Muscle layer of duodenum (tissue), 2 donors: Measurements from ENCODE around the gene METAP2.

ENCODE experiments used
- H3K27ac ChIP-seq: one replicate; pipeline ENCODE4 v1.7.0; 2013; ENCODE audit warnings: mild to moderate bottlenecking, low read length
- H3K27me3 ChIP-seq: one replicate; pipeline ENCODE4 v1.7.0; 2013; ENCODE audit warnings: low read depth, mild to moderate bottlenecking, control low read depth, low read length
- H3K36me3 ChIP-seq, 2 donors: one replicate each; pipeline ENCODE4 v1.7.0; 2013; ENCODE audit warnings: low read length in 2 of 2, control low read depth in 1 of 2, mild to moderate bottlenecking in 1 of 2; ENCODE audit not compliant: insufficient read depth in 2 of 2, control insufficient read depth in 1 of 2
- H3K4me1 ChIP-seq, 2 donors: one replicate each; pipeline ENCODE4 v1.7.0; 2013; ENCODE audit warnings: low read length in 2 of 2, mild to moderate bottlenecking in 2 of 2, control low read depth in 1 of 2, moderate library complexity in 1 of 2; ENCODE audit not compliant: insufficient read depth in 2 of 2, control insufficient read depth in 1 of 2
- H3K4me3 ChIP-seq, 2 donors: one replicate each; pipeline ENCODE4 v1.7.0; 2013; ENCODE audit warnings: low read length in 2 of 2, low read depth in 1 of 2, mild to moderate bottlenecking in 1 of 2
- H3K9me3 ChIP-seq, 2 donors: one replicate each; pipeline ENCODE4 v1.7.0; 2013; ENCODE audit warnings: low read length in 2 of 2, control low read depth in 1 of 2, mild to moderate bottlenecking in 1 of 2; ENCODE audit not compliant: control insufficient read depth in 1 of 2
- donor health status: healthy.

Gene METAP2

DNA sequence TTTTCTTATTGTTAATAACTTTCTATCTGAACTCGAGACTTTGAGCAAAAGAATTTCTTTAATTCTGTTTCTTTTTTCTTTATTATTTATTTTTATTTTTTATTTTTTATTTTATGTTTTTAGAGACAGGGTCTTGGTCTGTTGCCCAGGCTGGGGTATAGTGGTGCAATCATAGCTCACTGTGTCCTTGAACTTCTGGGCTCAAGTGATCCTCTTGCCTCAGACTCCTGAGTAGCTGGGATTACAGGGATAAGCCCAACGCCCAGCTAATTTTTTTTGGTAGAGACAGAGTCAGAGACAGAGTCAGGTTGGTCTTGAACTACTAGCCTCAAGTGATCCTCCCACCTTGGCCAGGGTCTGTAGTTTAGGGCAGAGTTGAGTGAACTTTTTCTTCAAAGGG, 18.5 kb downstream of the METAP2 start:
- Histone ChIP-seq H3K27me3 (no peaks in the 10 kb centered on the region), H3K36me3 (peaks cover 35 to 36% of the 10 kb centered on the region in 2 donors), H3K4me1 (no peaks in the 10 kb centered on the region), H3K9me3 (no peaks in the 10 kb centered on the region), H3K27ac (no peak overlapping the region), H3K4me3 (no peak overlapping the region)

DNA sequence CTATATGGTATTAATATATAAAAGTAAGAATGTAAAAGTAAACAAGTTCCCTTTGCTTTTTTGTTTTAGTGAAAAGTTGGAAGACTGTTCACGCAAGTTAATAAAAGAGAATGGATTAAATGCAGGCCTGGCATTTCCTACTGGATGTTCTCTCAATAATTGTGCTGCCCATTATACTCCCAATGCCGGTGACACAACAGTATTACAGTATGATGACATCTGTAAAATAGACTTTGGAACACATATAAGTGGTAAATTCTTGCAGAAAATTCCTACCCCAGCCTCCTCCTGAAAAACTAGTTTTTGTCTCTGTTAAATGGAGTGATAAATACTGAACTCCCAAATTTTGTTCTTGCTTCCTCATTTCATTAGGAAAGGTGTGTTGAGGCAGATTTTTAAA, 20.9 kb downstream of the METAP2 start:
- peaks cover 50 to 56% of the 10 kb centered on the region in 2 donors for H3K36me3 ChIP-seq
- H3K9me3 ChIP-seq = no peaks in the 10 kb centered on the region
- H3K27ac ChIP-seq = no peak overlapping the region
- H3K4me3 ChIP-seq = no peak overlapping the region
- no peaks in the 10 kb centered on the region for H3K27me3 ChIP-seq
- no peaks in the 10 kb centered on the region for H3K4me1 ChIP-seq

DNA sequence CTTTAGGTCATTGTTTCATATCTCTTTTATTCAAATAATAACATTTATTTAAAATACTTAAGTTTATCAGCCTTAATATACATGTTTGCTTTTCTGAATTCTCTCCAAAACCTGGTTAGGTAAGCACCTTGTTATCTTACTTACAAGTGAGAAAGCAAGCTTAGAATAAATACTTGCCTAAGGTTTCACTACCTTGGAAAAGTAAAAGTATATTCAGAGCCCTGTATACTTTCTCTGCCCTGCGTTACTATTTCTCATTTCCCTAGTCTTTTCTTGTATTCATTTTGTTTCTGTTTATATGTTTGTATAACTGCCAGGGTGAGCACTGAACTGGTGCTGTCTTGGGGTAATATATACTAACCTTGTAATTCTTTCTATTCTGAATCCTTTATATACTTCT, 21.5 kb downstream of the METAP2 start:
- no peaks in the 10 kb centered on the region for H3K27me3 ChIP-seq
- H3K4me3 ChIP-seq = no peak overlapping the region
- H3K27ac ChIP-seq = no peak overlapping the region
- H3K9me3 ChIP-seq = no peaks in the 10 kb centered on the region
- no peaks in the 10 kb centered on the region for H3K4me1 ChIP-seq
- peaks cover 54 to 58% of the 10 kb centered on the region in 2 donors for H3K36me3 ChIP-seq

DNA sequence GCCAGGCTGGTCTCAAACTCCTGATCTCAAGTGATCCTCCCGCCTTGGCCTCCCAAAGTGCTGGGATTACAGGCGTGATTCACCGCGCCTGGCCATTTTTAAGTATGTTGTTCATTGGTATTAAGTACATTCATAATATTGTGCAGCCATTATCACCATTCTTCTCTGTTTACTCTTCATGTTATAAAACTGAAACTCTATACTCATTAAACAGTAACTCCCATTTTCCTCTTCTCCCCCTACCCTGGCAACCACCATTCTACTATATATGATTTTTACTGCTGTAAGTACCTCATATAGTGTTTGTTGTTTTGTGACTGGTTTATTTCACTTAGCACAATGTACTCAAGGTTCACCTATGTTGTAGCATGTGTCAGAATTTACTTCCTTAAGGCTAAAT, 23.1 kb downstream of the METAP2 start:
- Histone ChIP-seq H3K4me1 (no peaks in the 10 kb centered on the region), H3K9me3 (no peaks in the 10 kb centered on the region), H3K27me3 (no peaks in the 10 kb centered on the region), H3K4me3 (no peak overlapping the region), H3K27ac (no peak overlapping the region), H3K36me3 (peaks cover 55 to 59% of the 10 kb centered on the region in 2 donors)

DNA sequence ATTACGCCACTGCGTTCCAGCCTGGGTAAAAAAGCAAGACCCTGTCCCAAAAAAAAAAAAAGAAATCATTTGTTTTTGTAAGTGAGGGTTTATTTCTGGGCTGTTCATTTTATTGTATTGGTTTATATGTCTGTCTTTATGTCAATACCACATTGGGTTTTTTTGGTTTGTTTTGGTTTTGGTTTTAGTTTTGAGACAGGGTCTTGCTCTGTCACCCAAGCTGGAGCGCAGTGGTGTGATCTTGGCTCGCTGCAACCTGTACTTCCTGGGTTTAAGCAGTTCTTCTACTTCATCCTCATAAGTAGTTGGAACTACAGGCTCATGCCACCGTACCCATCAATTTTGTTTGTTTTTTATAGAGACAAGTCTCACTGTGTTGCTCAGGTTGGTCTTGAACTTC, 25.0 kb downstream of the METAP2 start:
- no peak overlapping the region for H3K4me3 ChIP-seq
- no peaks in the 10 kb centered on the region for H3K9me3 ChIP-seq
- H3K27ac ChIP-seq = no peak overlapping the region
- H3K4me1 ChIP-seq = no peaks in the 10 kb centered on the region
- peaks cover 53 to 64% of the 10 kb centered on the region in 2 donors for H3K36me3 ChIP-seq
- H3K27me3 ChIP-seq = no peaks in the 10 kb centered on the region

- H3K27me3 ChIP-seq = no peaks in the 10 kb centered on the region
- H3K4me3 ChIP-seq = no peak overlapping the region
- no peak overlapping the region for H3K27ac ChIP-seq
- H3K9me3 ChIP-seq = no peaks in the 10 kb centered on the region
- H3K36me3 ChIP-seq = peaks cover 55 to 65% of the 10 kb centered on the region in 2 donors
- H3K4me1 ChIP-seq = no peaks in the 10 kb centered on the region
These were observed 25.8 kb downstream of the METAP2 start for GRCh38 chr12:95499772-95500171.

DNA sequence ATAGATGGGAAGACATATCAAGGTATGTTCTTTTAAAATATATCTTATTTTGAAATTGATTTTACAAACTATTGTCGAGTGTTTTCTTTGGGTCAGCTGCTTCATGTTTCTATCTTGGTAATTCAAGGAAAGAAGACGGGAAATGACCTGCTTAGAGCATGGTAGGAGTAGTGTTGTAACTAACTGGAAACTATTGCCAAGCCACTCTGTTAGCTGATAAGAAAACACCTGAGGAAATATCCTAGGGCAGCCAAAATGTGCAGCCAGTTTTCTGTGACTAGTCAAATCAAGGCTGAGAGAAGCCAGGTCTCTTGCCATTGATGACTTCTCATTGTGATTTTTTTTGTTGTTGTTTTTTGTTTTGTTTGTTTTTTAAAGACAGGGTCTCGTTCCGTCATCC, 30.2 kb downstream of the METAP2 start:
- Histone ChIP-seq H3K27me3 (no peaks in the 10 kb centered on the region), H3K4me1 (no peaks in the 10 kb centered on the region), H3K9me3 (no peaks in the 10 kb centered on the region), H3K36me3 (peaks cover 47 to 50% of the 10 kb centered on the region in 2 donors), H3K4me3 (no peak overlapping the region), H3K27ac (no peak overlapping the region)

GRCh38 chr12:95505039-95505438, 31.1 kb downstream of the METAP2 start:
- Histone ChIP-seq H3K4me3 (no peak overlapping the region), H3K4me1 (no peaks in the 10 kb centered on the region), H3K27me3 (no peaks in the 10 kb centered on the region), H3K36me3 (peaks cover 38 to 48% of the 10 kb centered on the region in 2 donors), H3K27ac (no peak overlapping the region), H3K9me3 (no peaks in the 10 kb centered on the region)

GRCh38 chr12:95506707-95507523, 33.0 kb downstream of the METAP2 start:
- no peak overlapping the region for H3K27ac ChIP-seq
- no peak overlapping the region for H3K4me3 ChIP-seq
- H3K4me1 ChIP-seq = no peaks in the 10 kb centered on the region
- H3K27me3 ChIP-seq = no peaks in the 10 kb centered on the region
- H3K36me3 ChIP-seq = peaks cover 49 to 54% of the 10 kb centered on the region in 2 donors
- no peaks in the 10 kb centered on the region for H3K9me3 ChIP-seq

DNA sequence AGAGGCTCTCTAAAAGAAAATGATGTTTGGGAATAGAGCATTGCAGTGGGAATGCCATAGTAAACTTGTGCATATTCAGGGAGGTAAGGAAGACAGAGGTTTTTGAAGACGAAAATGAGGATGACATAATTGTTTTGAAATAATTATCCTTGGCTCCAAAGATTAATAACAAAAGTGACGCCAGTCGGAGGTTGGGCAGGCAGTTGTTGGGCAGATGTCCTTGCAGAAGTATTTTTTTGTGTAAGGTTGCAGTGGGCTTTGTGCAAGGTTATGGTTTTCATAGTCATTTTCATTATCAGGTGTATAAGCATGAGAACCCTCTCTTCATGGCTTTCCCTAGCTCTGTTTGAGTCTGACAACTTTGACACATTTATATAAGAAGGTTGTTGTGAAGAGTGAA, 35.3 kb downstream of the METAP2 start:
- Histone ChIP-seq H3K4me3 (no peak overlapping the region), H3K27me3 (no peaks in the 10 kb centered on the region), H3K27ac (no peak overlapping the region), H3K36me3 (peaks cover 58 to 61% of the 10 kb centered on the region in 2 donors), H3K9me3 (no peaks in the 10 kb centered on the region), H3K4me1 (no peaks in the 10 kb centered on the region)

GRCh38 chr12:95511977-95512376, 38.0 kb downstream of the METAP2 start:
- Histone ChIP-seq H3K27ac (no peak overlapping the region), H3K4me1 (no peaks in the 10 kb centered on the region), H3K36me3 (peaks cover 49 to 61% of the 10 kb centered on the region in 2 donors)

GRCh38 chr12:95513599-95513998, 39.6 kb downstream of the METAP2 start:
- H3K4me1 ChIP-seq = no peaks in the 10 kb centered on the region
- H3K4me3 ChIP-seq = no peak overlapping the region
- H3K27ac ChIP-seq = no peak overlapping the region
- H3K36me3 ChIP-seq = peaks cover 37 to 52% of the 10 kb centered on the region in 2 donors
- H3K9me3 ChIP-seq = no peaks in the 10 kb centered on the region
- no peaks in the 10 kb centered on the region for H3K27me3 ChIP-seq

More at GRCh38 chr12:95511977-95512376, 38.0 kb downstream of the METAP2 start:
- no peaks in the 10 kb centered on the region for H3K9me3 ChIP-seq
- no peak overlapping the region for H3K4me3 ChIP-seq
- H3K27me3 ChIP-seq = no peaks in the 10 kb centered on the region
